Trophoblast cell (in vitro differentiated cells and primary cell): Measurements from ENCODE around the gene RPL19.

Experiments
- DNase-seq, 2 donors: peaks; one replicate each; pipeline ENCODE4 v3.0.0-alpha.2; 2016
- H2AFZ ChIP-seq: 2 replicates; pipeline ENCODE4 v1.6.1; 2013; ENCODE audit warnings: low read length, moderate library complexity, mild to moderate bottlenecking; ENCODE audit not compliant: insufficient read depth, poor library complexity
- H2AK5ac ChIP-seq: 2 replicates; pipeline ENCODE4 v1.6.1; 2013; ENCODE audit warnings: mild to moderate bottlenecking, low read length
- H2BK120ac ChIP-seq: 2 replicates; pipeline ENCODE4 v1.6.1; 2013; ENCODE audit warnings: low read length, mild to moderate bottlenecking, moderate library complexity; ENCODE audit not compliant: insufficient read depth, poor library complexity
- H2BK12ac ChIP-seq: 2 replicates; pipeline ENCODE4 v1.6.1; 2013; ENCODE audit warnings: mild to moderate bottlenecking, low read length, moderate library complexity
- H2BK5ac ChIP-seq: 2 replicates; pipeline ENCODE4 v1.6.1; 2013; ENCODE audit warnings: low read length, low read depth, moderate library complexity, mild to moderate bottlenecking; ENCODE audit not compliant: poor library complexity
- H3K14ac ChIP-seq: 2 replicates; pipeline ENCODE4 v1.6.1; 2013; ENCODE audit warnings: mild to moderate bottlenecking, low read length
- H3K18ac ChIP-seq: 2 replicates; pipeline ENCODE4 v1.6.1; 2013; ENCODE audit warnings: mild to moderate bottlenecking, low read length
- H3K23ac ChIP-seq: 2 replicates; pipeline ENCODE4 v1.6.1; 2013; ENCODE audit warnings: low read length
- H3K27ac ChIP-seq: 2 replicates; pipeline ENCODE4 v1.5.1; 2013; ENCODE audit warnings: low read depth, mild to moderate bottlenecking, inconsistent platforms, low read length, moderate library complexity
- H3K27me3 ChIP-seq: 2 replicates; pipeline ENCODE4 v1.6.1; 2013; ENCODE audit warnings: inconsistent platforms, mild to moderate bottlenecking, low read length, moderate library complexity; ENCODE audit not compliant: insufficient read depth
- H3K36me3 ChIP-seq, 2 experiments: 1 replicate in 1 of 2; 2 replicates in 1 of 2; pipeline ENCODE4 v1.6.1; 2013; ENCODE audit warnings: low read length in 2 of 2, mild to moderate bottlenecking in 2 of 2, moderate library complexity in 1 of 2; ENCODE audit not compliant: insufficient read depth in 2 of 2, control insufficient read depth in 1 of 2
- H3K4ac ChIP-seq: 2 replicates; pipeline ENCODE4 v1.6.1; 2013; ENCODE audit warnings: low read depth, mild to moderate bottlenecking, low read length, moderate library complexity
- H3K4me1 ChIP-seq, 2 experiments: 1 replicate in 1 of 2; 2 replicates in 1 of 2; pipeline ENCODE4 v1.6.1; 2013; ENCODE audit warnings: low read length in 2 of 2, mild to moderate bottlenecking in 2 of 2, moderate library complexity in 1 of 2; ENCODE audit not compliant: insufficient read depth in 2 of 2, control insufficient read depth in 1 of 2
- H3K4me2 ChIP-seq: 2 replicates; pipeline ENCODE4 v1.6.1; 2013; ENCODE audit warnings: inconsistent platforms, mild to moderate bottlenecking, low read length, moderate library complexity
- H3K4me3 ChIP-seq: 2 replicates; pipeline ENCODE4 v1.5.1; 2013; ENCODE audit warnings: mild to moderate bottlenecking, low read depth, low read length, inconsistent platforms
- H3K79me1 ChIP-seq: one replicate; pipeline ENCODE4 v1.6.1; 2013; ENCODE audit warnings: low read length
- H3K79me2 ChIP-seq: 2 replicates; pipeline ENCODE4 v1.6.1; 2013; ENCODE audit warnings: low read length, mild to moderate bottlenecking; ENCODE audit not compliant: control insufficient read depth, insufficient read depth, poor library complexity
- H3K9ac ChIP-seq: 2 replicates; pipeline ENCODE4 v1.6.1; 2013; ENCODE audit warnings: mild to moderate bottlenecking, low read length
- H3K9me3 ChIP-seq: 2 replicates; pipeline ENCODE4 v1.6.1; 2013; ENCODE audit warnings: low read depth, mild to moderate bottlenecking, control low read depth, inconsistent platforms, low read length; ENCODE audit not compliant: insufficient read depth
- H4K12ac ChIP-seq: 2 replicates; pipeline ENCODE4 v1.6.1; 2013; ENCODE audit warnings: low read depth, mild to moderate bottlenecking, low read length, moderate library complexity
- H4K8ac ChIP-seq: 2 replicates; pipeline ENCODE4 v1.6.1; 2013; ENCODE audit warnings: low read depth, mild to moderate bottlenecking, low read length, moderate library complexity
- H4K91ac ChIP-seq: one replicate; pipeline ENCODE4 v1.6.1; 2013; ENCODE audit warnings: low read depth, mild to moderate bottlenecking, low read length, moderate library complexity
- WGBS: extraction: QIAGEN DNeasy Blood & Tissue Kit; methylation state at CpG from one replicate; pipeline ENCODE4 v1.1.7; 2013; ENCODE audit warnings: missing lambda C conversion rate; ENCODE audit not compliant: insufficient read length, insufficient coverage; ENCODE audit errors: extremely low coverage; 5-methylcytosine and 5-hydroxymethylcytosine counted together

The RPL19 gene

GRCh38 chr17:39217734-39218369 lies 17.8 kb downstream of the RPL19 start:
- no peak overlapping the region for H3K4me2 ChIP-seq
- peaks cover 11% of the 10 kb centered on the region for H3K9me3 ChIP-seq
- no peaks in the 10 kb centered on the region for H3K79me1 ChIP-seq
- H3K36me3 ChIP-seq: no peaks in the 10 kb centered on the region
- H3K9ac ChIP-seq: no peak overlapping the region
- no CpG with 5 or more reads among the region's 24 CpGs for WGBS
- H3K18ac ChIP-seq: no peak overlapping the region
- H3K23ac ChIP-seq: no peak overlapping the region
- peaks cover 0 to 2% of the 10 kb centered on the region in 2 experiments for H3K4me1 ChIP-seq
- no peak overlapping the region for H2AK5ac ChIP-seq
- H3K79me2 ChIP-seq: no peaks in the 10 kb centered on the region
- H2AFZ ChIP-seq: no peak overlapping the region
- no peak overlapping the region for H3K4me3 ChIP-seq
- H4K8ac ChIP-seq: no peak overlapping the region
- no peak overlapping the region for H3K27ac ChIP-seq
- no peak overlapping the region for H4K91ac ChIP-seq
- H3K27me3 ChIP-seq: peaks cover 8% of the 10 kb centered on the region
- H2BK120ac ChIP-seq: no peak overlapping the region
- no peak overlapping the region for H2BK5ac ChIP-seq
- no peak overlapping the region for H3K14ac ChIP-seq
- H4K12ac ChIP-seq: no peak overlapping the region
- DNase-seq: no peak
- no peak overlapping the region for H3K4ac ChIP-seq
- no peak overlapping the region for H2BK12ac ChIP-seq

GRCh38 chr17:39218906-39219305 lies 18.8 kb downstream of the RPL19 start:
- H3K4me3 ChIP-seq: no peak overlapping the region
- H3K27me3 ChIP-seq: peaks cover 17% of the 10 kb centered on the region
- H3K4ac ChIP-seq: no peak overlapping the region
- no peak overlapping the region for H4K91ac ChIP-seq
- H3K79me2 ChIP-seq: no peaks in the 10 kb centered on the region
- no peaks in the 10 kb centered on the region for H3K79me1 ChIP-seq
- no peak for DNase-seq
- H4K8ac ChIP-seq: no peak overlapping the region
- H2BK12ac ChIP-seq: no peak overlapping the region
- peaks cover 14% of the 10 kb centered on the region for H3K9me3 ChIP-seq
- no peak overlapping the region for H2BK5ac ChIP-seq
- no CpG with 5 or more reads among the region's 8 CpGs for WGBS
- H3K23ac ChIP-seq: no peak overlapping the region
- no peak overlapping the region for H3K27ac ChIP-seq
- H3K18ac ChIP-seq: no peak overlapping the region
- H3K4me1 ChIP-seq: peaks cover 0 to under 1% of the 10 kb centered on the region in 2 experiments
- H2AK5ac ChIP-seq: no peak overlapping the region
- H2AFZ ChIP-seq: no peak overlapping the region
- H4K12ac ChIP-seq: no peak overlapping the region
- H3K36me3 ChIP-seq: no peaks in the 10 kb centered on the region
- no peak overlapping the region for H3K9ac ChIP-seq
- H3K14ac ChIP-seq: no peak overlapping the region
- H2BK120ac ChIP-seq: no peak overlapping the region
- no peak overlapping the region for H3K4me2 ChIP-seq

GRCh38 chr17:39219647-39220154 lies 19.6 kb downstream of the RPL19 start:
- Histone ChIP-seq H3K4me3 (no peak overlapping the region), H4K8ac (no peak overlapping the region), H2BK5ac (no peak overlapping the region), H3K4me1 (no peaks in the 10 kb centered on the region), H3K18ac (no peak overlapping the region), H2BK12ac (no peak overlapping the region), H3K27me3 (peaks cover 25% of the 10 kb centered on the region), H4K12ac (no peak overlapping the region), H2AFZ (no peak overlapping the region), H3K79me1 (no peaks in the 10 kb centered on the region), H4K91ac (no peak overlapping the region), H3K4me2 (no peak overlapping the region), H3K36me3 (no peaks in the 10 kb centered on the region), H3K4ac (no peak overlapping the region), H2BK120ac (no peak overlapping the region), H3K9me3 (peaks cover 13% of the 10 kb centered on the region), H3K79me2 (no peaks in the 10 kb centered on the region), H3K27ac (no peak overlapping the region), H2AK5ac (no peak overlapping the region), H3K9ac (no peak overlapping the region), H3K23ac (no peak overlapping the region), H3K14ac (no peak overlapping the region)
- no peak for DNase-seq
- no CpG with 5 or more reads among the region's 8 CpGs for WGBS

GRCh38 chr17:39221572-39221971 lies 21.5 kb downstream of the RPL19 start:
- H3K4ac ChIP-seq: no peak overlapping the region
- H3K79me1 ChIP-seq: no peaks in the 10 kb centered on the region
- H3K4me2 ChIP-seq: no peak overlapping the region
- H2AK5ac ChIP-seq: no peak overlapping the region
- peaks cover 6 to 7% of the 10 kb centered on the region in 2 experiments for H3K4me1 ChIP-seq
- H4K12ac ChIP-seq: no peak overlapping the region
- DNase-seq: no peak
- H4K8ac ChIP-seq: no peak overlapping the region
- no peak overlapping the region for H3K14ac ChIP-seq
- no peak overlapping the region for H3K4me3 ChIP-seq
- no peak overlapping the region for H3K18ac ChIP-seq
- peaks cover 39% of the 10 kb centered on the region for H3K27me3 ChIP-seq
- no CpG with 5 or more reads among the region's 6 CpGs for WGBS
- no peak overlapping the region for H2AFZ ChIP-seq
- H3K23ac ChIP-seq: no peak overlapping the region
- H3K27ac ChIP-seq: no peak overlapping the region
- no peaks in the 10 kb centered on the region for H3K79me2 ChIP-seq
- no peak overlapping the region for H4K91ac ChIP-seq
- no peak overlapping the region for H2BK12ac ChIP-seq
- H3K9me3 ChIP-seq: peaks cover 10% of the 10 kb centered on the region
- no peak overlapping the region for H3K9ac ChIP-seq
- H3K36me3 ChIP-seq: no peaks in the 10 kb centered on the region
- H2BK5ac ChIP-seq: no peak overlapping the region
- H2BK120ac ChIP-seq: no peak overlapping the region
